Gastrocnemius medialis (tissue), 4 donors: ENCODE data around the gene LAMA3.

Experiments used
- CTCF ChIP-seq, 5 experiments: fragments of 450-650 bp in 3 of 5; fragments of 200-600 bp in 2 of 5; sonication (generic) in 2 of 5; IDR thresholded peaks in 4 of 5; conservative IDR thresholded peaks in 1 of 5; 1 replicate in 4 of 5; 2 replicates in 1 of 5; pipeline ENCODE4 v1.5.1; 2016 to 2019; ENCODE audit warnings: antibody characterized with exemption in 5 of 5, mild to moderate bottlenecking in 3 of 5, moderate library complexity in 3 of 5
- POLR2A ChIP-seq, 2 donors: fragments of 450-650 bp; IDR thresholded peaks; one replicate each; pipeline ENCODE4 v1.6.1; 2017; ENCODE audit warnings: antibody characterized with exemption in 2 of 2, mild to moderate bottlenecking in 2 of 2, moderate library complexity in 2 of 2

- TF ChIP-seq POLR2A (IDR thresholded peaks at IDR 0.05) (no peak), CTCF (IDR thresholded peaks at IDR 0.05 in 4 of 5, conservative IDR thresholded peaks at IDR 0.05 in 1 of 5) (no peak)
Observed at GRCh38 chr18:23934863-23935262, 245.6 kb downstream of the LAMA3 start.
